ENCODE data around the gene GHR.

DNA sequence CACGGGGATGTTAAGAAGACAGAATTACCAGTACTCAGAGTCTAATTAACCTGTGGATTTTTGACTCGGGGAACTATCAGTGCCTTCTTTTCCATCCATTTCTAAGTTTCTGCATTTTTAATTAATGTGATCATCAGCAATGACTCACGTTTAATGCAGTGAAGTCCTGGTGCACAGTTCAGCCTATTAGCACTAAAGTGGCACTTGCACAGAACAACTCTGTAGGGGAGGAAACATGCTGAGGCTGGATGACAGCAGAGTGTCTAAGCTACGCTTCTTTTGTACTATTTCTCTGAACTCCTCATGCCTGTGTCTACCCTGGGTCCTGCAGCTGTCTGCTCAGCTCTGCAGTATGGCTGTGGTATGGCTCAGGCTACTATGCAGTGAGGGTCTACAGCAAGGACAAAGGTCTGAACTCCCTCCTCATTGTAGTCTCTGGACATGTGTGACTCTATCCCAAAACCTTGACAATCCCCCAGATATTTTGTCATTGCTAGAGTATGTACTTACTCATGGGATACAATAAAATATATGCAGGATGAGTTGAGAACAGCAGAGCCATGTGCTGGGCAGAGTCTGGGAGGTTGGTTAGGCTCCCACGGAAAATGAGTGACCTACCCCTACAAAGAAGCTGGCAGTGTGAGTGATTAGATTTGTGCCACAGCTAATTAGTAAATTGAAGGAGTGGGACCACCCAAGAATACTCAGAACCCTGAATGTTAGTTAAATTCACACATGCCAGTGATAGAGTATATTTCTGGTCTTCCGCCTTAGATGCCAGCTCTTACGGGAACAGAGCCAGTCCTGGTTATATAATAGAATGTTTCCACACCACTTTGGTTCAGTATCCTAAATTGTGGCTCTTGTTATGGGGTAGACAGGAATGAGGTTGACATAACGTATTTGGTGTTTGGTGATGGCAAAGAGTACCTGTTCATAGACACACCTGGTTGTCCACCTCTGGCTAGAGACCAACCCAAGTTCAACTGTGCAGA is 148.0 kb downstream of the GHR start:
- TF ChIP-seq EZH2phosphoT487 (IDR thresholded peaks at IDR 0.05; ENCODE audit: borderline replicate concordance, low read depth, low read length), result no peak
- TF ChIP-seq, protein P1, sequence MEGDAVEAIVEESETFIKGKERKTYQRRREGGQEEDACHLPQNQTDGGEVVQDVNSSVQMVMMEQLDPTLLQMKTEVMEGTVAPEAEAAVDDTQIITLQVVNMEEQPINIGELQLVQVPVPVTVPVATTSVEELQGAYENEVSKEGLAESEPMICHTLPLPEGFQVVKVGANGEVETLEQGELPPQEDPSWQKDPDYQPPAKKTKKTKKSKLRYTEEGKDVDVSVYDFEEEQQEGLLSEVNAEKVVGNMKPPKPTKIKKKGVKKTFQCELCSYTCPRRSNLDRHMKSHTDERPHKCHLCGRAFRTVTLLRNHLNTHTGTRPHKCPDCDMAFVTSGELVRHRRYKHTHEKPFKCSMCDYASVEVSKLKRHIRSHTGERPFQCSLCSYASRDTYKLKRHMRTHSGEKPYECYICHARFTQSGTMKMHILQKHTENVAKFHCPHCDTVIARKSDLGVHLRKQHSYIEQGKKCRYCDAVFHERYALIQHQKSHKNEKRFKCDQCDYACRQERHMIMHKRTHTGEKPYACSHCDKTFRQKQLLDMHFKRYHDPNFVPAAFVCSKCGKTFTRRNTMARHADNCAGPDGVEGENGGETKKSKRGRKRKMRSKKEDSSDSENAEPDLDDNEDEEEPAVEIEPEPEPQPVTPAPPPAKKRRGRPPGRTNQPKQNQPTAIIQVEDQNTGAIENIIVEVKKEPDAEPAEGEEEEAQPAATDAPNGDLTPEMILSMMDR (conservative IDR thresholded peaks at IDR 0.05; ENCODE audit: low read length), result no peak
